OCI-LY1 (cell line): ENCODE results near the gene ZNF155.

Experiments
- H2AFZ ChIP-seq: fragments of 200-600 bp; sonication (generic), shearing (Covaris generic); 2 replicates; pipeline ENCODE4 v1.6.0; 2014; ENCODE audit warnings: antibody characterized with exemption, mild to moderate bottlenecking, low read length
- H3F3A ChIP-seq: fragments of 200-600 bp; sonication (generic), shearing (Covaris generic); 2 replicates; pipeline ENCODE4 v1.6.0; 2014; ENCODE audit warnings: mild to moderate bottlenecking, antibody characterized with exemption, low read length, moderate library complexity; ENCODE audit not compliant: insufficient read depth
- H3K27ac ChIP-seq: fragments of 200-600 bp; sonication (generic); 2 replicates; pipeline ENCODE4 v1.5.1; 2014; ENCODE audit warnings: low read length, mixed run types, mild to moderate bottlenecking, low read depth; ENCODE audit not compliant: poor library complexity, severe bottlenecking
- H3K27me3 ChIP-seq: fragments of 200-600 bp; sonication (generic); 2 replicates; pipeline ENCODE4 v1.6.0; 2014; ENCODE audit warnings: antibody characterized with exemption, mild to moderate bottlenecking, low read length, moderate library complexity; ENCODE audit not compliant: insufficient read depth
- H3K36me3 ChIP-seq: fragments of 200-600 bp; sonication (generic); 2 replicates; pipeline ENCODE4 v1.6.1; 2014; ENCODE audit warnings: mild to moderate bottlenecking, antibody characterized with exemption, low read length, moderate library complexity, mixed read lengths; ENCODE audit not compliant: insufficient read depth
- H3K4me1 ChIP-seq: fragments of 200-600 bp; sonication (generic); 2 replicates; pipeline ENCODE4 v1.5.1; 2014; ENCODE audit warnings: mild to moderate bottlenecking, low read length, moderate library complexity; ENCODE audit not compliant: insufficient read depth, severe bottlenecking
- H3K4me2 ChIP-seq: fragments of 200-600 bp; sonication (generic), shearing (Covaris generic); 2 replicates; pipeline ENCODE4 v1.6.1; 2014; ENCODE audit warnings: low read length
- H3K4me3 ChIP-seq: fragments of 200-600 bp; sonication (generic); 2 replicates; pipeline ENCODE4 v1.5.1; 2014; ENCODE audit warnings: low read length, low read depth, mild to moderate bottlenecking, mixed read lengths; ENCODE audit not compliant: poor library complexity, severe bottlenecking
- H3K79me2 ChIP-seq: fragments of 200-600 bp; shearing (Covaris generic); 2 replicates; pipeline ENCODE4 v1.6.1; 2016; ENCODE audit warnings: mixed run types, low read length, mixed read lengths; ENCODE audit not compliant: insufficient read depth
- H3K9ac ChIP-seq: fragments of 200-600 bp; sonication (generic), shearing (Covaris generic); 2 replicates; pipeline ENCODE4 v1.6.1; 2014; ENCODE audit warnings: mild to moderate bottlenecking, low read length, mixed read lengths
- H3K9me2 ChIP-seq: fragments of 200-600 bp; sonication (generic), shearing (Covaris generic); 2 replicates; pipeline ENCODE4 v1.6.1; 2014; ENCODE audit warnings: low read depth, mild to moderate bottlenecking, low read length, mixed read lengths
- H3K9me3 ChIP-seq: fragments of 200-600 bp; shearing (Covaris generic); 2 replicates; pipeline ENCODE4 v1.6.1; 2014; ENCODE audit warnings: low read length, mixed read lengths
- H4K20me1 ChIP-seq: fragments of 200-600 bp; sonication (generic), shearing (Covaris generic); 2 replicates; pipeline ENCODE4 v1.6.0; 2016; ENCODE audit warnings: mild to moderate bottlenecking, low read length; ENCODE audit not compliant: insufficient read depth
- CTCF ChIP-seq: fragments of 200-600 bp; sonication (generic), shearing (Covaris generic); IDR thresholded peaks from 2 replicates; pipeline ENCODE4 v1.5.1; 2017; ENCODE audit warnings: mild to moderate bottlenecking, antibody characterized with exemption, low read length, moderate library complexity, mixed read lengths
- EZH2 ChIP-seq: fragments of 200-600 bp; sonication (generic), shearing (Covaris generic); IDR thresholded peaks from 2 replicates; pipeline ENCODE4 v1.8.0; 2017; ENCODE audit warnings: borderline replicate concordance, mixed run types, mild to moderate bottlenecking, antibody characterized with exemption, low read length, moderate library complexity, mixed read lengths

ZNF155 gene

GRCh38 chr19:43960411-43960810 is 23.6 kb upstream of the ZNF155 start:
- H3K79me2 ChIP-seq = no peaks in the 10 kb centered on the region
- no peaks in the 10 kb centered on the region for H3K27me3 ChIP-seq
- no peak overlapping the region for H3K27ac ChIP-seq
- no peak for TF ChIP-seq CTCF
- TF ChIP-seq EZH2 = no peak
- no peaks in the 10 kb centered on the region for H4K20me1 ChIP-seq
- 0 out of 2 replicates have a peak, but pooled peaks cover 4% of the 10 kb centered on the region for H3K9me3 ChIP-seq
- no peaks in the 10 kb centered on the region for H3K9me2 ChIP-seq
- H3K4me1 ChIP-seq = no peaks in the 10 kb centered on the region
- no peaks in the 10 kb centered on the region for H3F3A ChIP-seq
- no peak overlapping the region for H3K4me3 ChIP-seq
- no peak overlapping the region for H3K9ac ChIP-seq
- no peak overlapping the region for H2AFZ ChIP-seq
- no peak overlapping the region for H3K4me2 ChIP-seq
- H3K36me3 ChIP-seq = no peaks in the 10 kb centered on the region

GRCh38 chr19:43966079-43966694 is 17.8 kb upstream of the ZNF155 start:
- Histone ChIP-seq H3K4me1 (no peaks in the 10 kb centered on the region), H3K79me2 (no peaks in the 10 kb centered on the region), H3K9me2 (no peaks in the 10 kb centered on the region), H3K4me2 (no peak overlapping the region), H3K4me3 (no peak overlapping the region), H4K20me1 (no peaks in the 10 kb centered on the region), H3F3A (no peaks in the 10 kb centered on the region), H3K27ac (no peak overlapping the region), H3K9me3 (peaks cover 15% of the 10 kb centered on the region), H3K27me3 (no peaks in the 10 kb centered on the region), H3K9ac (no peak overlapping the region), H3K36me3 (no peaks in the 10 kb centered on the region), H2AFZ (no peak overlapping the region)
- no peak for TF ChIP-seq EZH2
- no peak for TF ChIP-seq CTCF

GRCh38 chr19:43976732-43977131 is 7.3 kb upstream of the ZNF155 start:
- no peak overlapping the region for H3K4me2 ChIP-seq
- H3K27ac ChIP-seq = no peak overlapping the region
- H3K27me3 ChIP-seq = no peaks in the 10 kb centered on the region
- no peaks in the 10 kb centered on the region for H3K36me3 ChIP-seq
- H3K9me3 ChIP-seq = no peaks in the 10 kb centered on the region
- TF ChIP-seq EZH2 (no peak), CTCF (no peak)
- H3K4me1 ChIP-seq = no peaks in the 10 kb centered on the region
- no peaks in the 10 kb centered on the region for H3K9me2 ChIP-seq
- H3K9ac ChIP-seq = no peak overlapping the region
- no peaks in the 10 kb centered on the region for H3K79me2 ChIP-seq
- no peak overlapping the region for H2AFZ ChIP-seq
- H3K4me3 ChIP-seq = no peak overlapping the region
- H4K20me1 ChIP-seq = no peaks in the 10 kb centered on the region
- no peaks in the 10 kb centered on the region for H3F3A ChIP-seq
